Ovary (tissue), 9 donors: ENCODE data around the gene DAB1. TPM values are rescaled to one million over a fixed set of nuclear protein-coding genes. Genes with fewer than 3 reads are reported as not detected.

ENCODE experiments used
- DNase-seq, 5 donors: peaks; one replicate each; pipeline ENCODE4 v3.0.0-alpha.2; 2019 to 2020
- H3K27ac ChIP-seq, 2 donors: fragments of 200-600 bp; one replicate each; pipeline versions ENCODE4 v1.5.1 to v1.8.0; 2019 to 2022
- H3K27me3 ChIP-seq: fragments of 200-600 bp; one replicate; pipeline ENCODE4 v1.8.0; 2022
- H3K36me3 ChIP-seq: fragments of 200-600 bp; sonication (generic); one replicate; pipeline ENCODE4 v1.5.1; 2019
- H3K4me1 ChIP-seq: one replicate; pipeline ENCODE4 v1.8.1; 2013; ENCODE audit warnings: mild to moderate bottlenecking, moderate library complexity; ENCODE audit not compliant: insufficient read depth
- H3K4me3 ChIP-seq: fragments of 200-600 bp; sonication (generic); one replicate; pipeline ENCODE4 v1.5.1; 2017
- H3K9me3 ChIP-seq, 2 donors: fragments of 200-600 bp in 1 of 2; sonication (generic) in 1 of 2; one replicate each; pipeline versions ENCODE4 v1.5.1 to v1.8.1; 2013 to 2019; ENCODE audit warnings: mild to moderate bottlenecking in 1 of 2, moderate library complexity in 1 of 2
- EP300 ChIP-seq: sonication (generic); formaldehyde crosslinking; IDR thresholded peaks from one replicate; pipeline ENCODE4 v1.6.1; 2017; ENCODE audit warnings: antibody characterized with exemption
- POLR2A ChIP-seq: fragments of 450-650 bp; IDR thresholded peaks from one replicate; pipeline ENCODE4 v1.6.1; 2017; ENCODE audit warnings: antibody characterized with exemption, mild to moderate bottlenecking, moderate library complexity
- WGBS, 3 donors: extraction: QIAGEN DNeasy Blood & Tissue Kit in 1 of 3; methylation state at CpG; one replicate each; pipeline versions ENCODE4 v1.1.5 to v1.1.7; 2013 to 2017; 5-methylcytosine and 5-hydroxymethylcytosine counted together
- intact Hi-C, 4 donors: fragments of 100-400 bp; cut with DNase I; formaldehyde crosslinking; loops; one replicate each; pipeline versions ENCODE4 v1.11.0 to v1.15.1; 2022 to 2023
- polyA plus RNA-seq, 2 donors: library from polyadenylated mRNA; stranded (reverse); fragments of 200-250 nt in 1 of 2; fragments of 350-450 nt in 1 of 2; fragmentation: Illumina TruSeq in 1 of 2; extraction: RNeasy Lipid Tissue Mini Kit (QIAGEN cat#74804) in 1 of 2; gene quantifications; one replicate each; pipeline ENCODE4 v1.2.3, GENCODE V29; 2013 to 2014
- total RNA-seq, 7 donors: library from RNA; depleted of rRNA in 2 of 7; stranded (reverse); fragments of >200 nt in 2 of 7; fragmentation: NEBNext Ultra II Directional in 3 of 7; extraction: Animal tissue kit (Norgen Biotek cat#: 25700) in 3 of 7; gene quantifications; one replicate each; pipeline versions ENCODE4 v1.1.0 to v1.2.4, GENCODE V29; 2016 to 2023
- TF ChIP-seq, protein P1 (sequence below), 3 donors: fragments of 450-650 bp in 2 of 3; fragments of 200-600 bp in 1 of 3; IDR thresholded peaks; one replicate each; pipeline versions ENCODE4 v1.5.1 to v1.8.0; 2016 to 2022; ENCODE audit warnings: antibody characterized with exemption in 3 of 3, mild to moderate bottlenecking in 1 of 3
- donor health status: DM: no; HTN: no; CAD: no; lungs with moderate emphysema.
- donor health status: DM: no; HTN: no; CAD: no.
- donor health status: Bipolar disorder and iron deficiency.
- donor health status: DM: yes; HTN: yes; CAD: no.
- donor health status: DM: no; HTN: no; CAD: no.
- donor health status: DM: yes; HTN: yes; CAD: no.

DAB1 gene
- total and polyA plus RNA-seq, 9 donors, result 0.22 to 5.5 (median 0.77) TPM

DNA sequence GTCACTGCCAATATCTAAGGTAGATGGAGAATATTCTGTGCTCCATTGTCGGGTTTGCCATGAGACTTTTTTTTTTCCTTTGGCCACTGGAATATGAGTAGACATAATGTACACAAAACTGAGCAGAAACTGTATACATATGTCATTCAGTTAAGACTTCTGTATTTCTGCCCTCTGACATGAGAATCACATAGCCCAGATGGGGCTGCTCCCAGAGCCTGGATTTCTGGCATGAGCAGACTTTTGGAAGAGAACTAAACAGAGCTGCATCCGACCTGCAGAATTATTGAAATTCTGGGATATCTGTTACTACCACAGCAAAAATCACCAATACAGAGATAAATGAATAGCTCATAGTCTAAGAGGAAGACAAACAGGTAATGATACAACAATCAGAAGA, 62.3 kb downstream of the DAB1 start:
- Histone ChIP-seq H3K9me3 (no peaks in the 10 kb centered on the region), H3K27ac (no peak overlapping the region), H3K4me1 (no peaks in the 10 kb centered on the region), H3K4me3 (no peak overlapping the region), H3K27me3 (no peaks in the 10 kb centered on the region), H3K36me3 (no peaks in the 10 kb centered on the region)
- intact Hi-C loops, result no loop called here
- TF ChIP-seq EP300 (no peak), POLR2A (no peak)
- TF ChIP-seq, protein P1, sequence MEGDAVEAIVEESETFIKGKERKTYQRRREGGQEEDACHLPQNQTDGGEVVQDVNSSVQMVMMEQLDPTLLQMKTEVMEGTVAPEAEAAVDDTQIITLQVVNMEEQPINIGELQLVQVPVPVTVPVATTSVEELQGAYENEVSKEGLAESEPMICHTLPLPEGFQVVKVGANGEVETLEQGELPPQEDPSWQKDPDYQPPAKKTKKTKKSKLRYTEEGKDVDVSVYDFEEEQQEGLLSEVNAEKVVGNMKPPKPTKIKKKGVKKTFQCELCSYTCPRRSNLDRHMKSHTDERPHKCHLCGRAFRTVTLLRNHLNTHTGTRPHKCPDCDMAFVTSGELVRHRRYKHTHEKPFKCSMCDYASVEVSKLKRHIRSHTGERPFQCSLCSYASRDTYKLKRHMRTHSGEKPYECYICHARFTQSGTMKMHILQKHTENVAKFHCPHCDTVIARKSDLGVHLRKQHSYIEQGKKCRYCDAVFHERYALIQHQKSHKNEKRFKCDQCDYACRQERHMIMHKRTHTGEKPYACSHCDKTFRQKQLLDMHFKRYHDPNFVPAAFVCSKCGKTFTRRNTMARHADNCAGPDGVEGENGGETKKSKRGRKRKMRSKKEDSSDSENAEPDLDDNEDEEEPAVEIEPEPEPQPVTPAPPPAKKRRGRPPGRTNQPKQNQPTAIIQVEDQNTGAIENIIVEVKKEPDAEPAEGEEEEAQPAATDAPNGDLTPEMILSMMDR (IDR thresholded peaks at IDR 0.05), result no peak
- 65 to 76% (median 75%) methylated on average over 2 of the region's 2 CpGs for WGBS, 3 donors
- no peak for DNase-seq

DNA sequence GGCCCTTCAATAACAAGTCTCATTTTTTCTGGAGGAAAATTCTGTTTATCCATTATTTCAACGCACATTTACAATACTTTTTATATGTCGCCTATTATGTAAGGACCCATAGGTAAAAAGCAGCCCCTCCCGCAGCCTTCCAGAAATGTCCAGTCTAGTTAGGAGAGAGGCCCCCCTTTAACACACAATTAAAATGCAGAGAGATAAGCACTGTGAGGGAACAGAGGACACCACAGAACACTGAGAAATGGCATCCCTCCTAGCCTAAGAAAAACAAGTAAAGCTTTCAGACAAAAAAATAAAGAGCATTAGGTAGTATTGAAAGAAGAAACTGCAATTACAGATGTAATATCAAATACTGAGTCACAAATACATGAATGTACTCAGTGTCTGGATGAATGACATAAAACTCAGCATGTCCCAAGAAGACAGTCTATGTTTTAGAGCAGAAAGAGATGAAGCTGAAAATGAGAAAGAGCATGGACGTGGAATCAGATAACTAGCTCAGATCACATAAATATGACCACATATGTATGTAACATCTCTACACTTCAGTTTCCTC, 62.9 kb downstream of the DAB1 start:
- Histone ChIP-seq H3K27me3 (no peaks in the 10 kb centered on the region), H3K9me3 (no peaks in the 10 kb centered on the region), H3K4me3 (no peak overlapping the region), H3K27ac (no peak overlapping the region), H3K4me1 (no peaks in the 10 kb centered on the region), H3K36me3 (no peaks in the 10 kb centered on the region)
- DNase-seq, result no peak
- WGBS, 3 donors, result 90 to 92% (median 90%) methylated on average over 4 of the region's 4 CpGs
- TF ChIP-seq POLR2A, result no peak
- TF ChIP-seq, protein P1 (IDR thresholded peaks at IDR 0.05), result no peak
- TF ChIP-seq EP300, result no peak
- intact Hi-C loops, result no loop called here

DNA sequence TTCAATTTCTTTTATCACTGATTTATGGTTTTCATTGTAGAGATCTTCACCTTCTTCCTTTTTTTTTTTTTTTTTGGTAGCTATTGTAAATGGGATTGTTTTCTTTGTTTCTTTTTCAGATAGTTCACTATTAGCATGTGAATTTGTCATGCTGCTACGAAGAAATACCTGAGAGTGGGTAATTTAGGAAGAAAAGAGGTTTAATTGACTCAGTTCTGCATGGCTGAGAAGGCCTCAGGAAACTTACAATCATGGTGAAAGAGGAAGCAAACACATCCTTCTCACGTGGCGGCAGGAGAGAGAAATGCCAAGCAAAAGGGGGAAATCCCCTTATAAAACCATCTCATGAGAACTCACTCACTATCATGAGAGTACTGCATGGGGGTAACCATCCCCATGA, 66.4 kb downstream of the DAB1 start:
- WGBS, 3 donors, result 71 to 78% (median 75%) methylated on average over 3 of the region's 3 CpGs
- TF ChIP-seq, protein P1 (IDR thresholded peaks at IDR 0.05), result no peak
- TF ChIP-seq EP300, result no peak
- TF ChIP-seq POLR2A, result no peak
- intact Hi-C loops, result no loop called here
- H3K36me3 ChIP-seq, result no peaks in the 10 kb centered on the region
- no peaks in the 10 kb centered on the region for H3K9me3 ChIP-seq
- no peaks in the 10 kb centered on the region for H3K27me3 ChIP-seq
- DNase-seq, result no peak
- H3K4me3 ChIP-seq, result no peak overlapping the region
- H3K4me1 ChIP-seq, result no peaks in the 10 kb centered on the region
- H3K27ac ChIP-seq, result no peak overlapping the region

DNA sequence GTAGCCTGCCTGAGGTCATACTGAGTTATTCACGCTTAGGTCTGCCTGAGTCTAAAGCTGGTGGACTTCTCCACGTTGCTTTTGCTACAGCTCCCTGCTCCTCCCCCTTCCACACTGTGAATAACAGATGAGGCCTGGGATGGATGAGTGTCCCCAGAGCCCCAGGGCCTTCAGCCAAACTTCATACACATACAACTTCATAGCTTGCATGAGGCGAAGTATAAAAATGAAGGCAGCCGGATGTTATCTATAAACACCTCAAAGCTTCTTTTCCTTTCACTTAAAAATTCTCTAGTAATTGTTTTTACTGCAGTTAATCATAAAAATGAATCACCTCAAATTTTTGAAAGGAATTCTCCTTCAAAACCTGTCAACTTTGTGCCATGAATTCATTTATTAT, 70.2 kb downstream of the DAB1 start:
- intact Hi-C loops, result loop anchor here in 1 of 4 donors (5.0 kb wide), 1 partner anchor 156 kb away; no protein-coding TSS in a partner anchor
- Histone ChIP-seq H3K27ac (no peak overlapping the region), H3K4me3 (no peak overlapping the region), H3K9me3 (no peaks in the 10 kb centered on the region), H3K4me1 (no peaks in the 10 kb centered on the region), H3K27me3 (no peaks in the 10 kb centered on the region), H3K36me3 (no peaks in the 10 kb centered on the region)
- no peak for DNase-seq
- WGBS, 3 donors, result 51 to 59% (median 52%) methylated on average over 4 of the region's 4 CpGs
- TF ChIP-seq EP300, result no peak
- no peak for TF ChIP-seq POLR2A
- TF ChIP-seq, protein P1 (IDR thresholded peaks at IDR 0.05), result no peak
